K562 (cell line): Measurements from ENCODE around the gene SPON1. TPM values are rescaled to one million over a fixed set of nuclear protein-coding genes. Genes with fewer than 3 reads are reported as not detected.

Experiments
- ARNT ChIP-seq, 2 experiments: fragments of 450-650 bp; IDR thresholded peaks; 2 replicates each; pipeline ENCODE4 v1.6.1; 2016; ENCODE audit warnings: mild to moderate bottlenecking in 1 of 2
- CBX3 ChIP-seq, 2 experiments: IDR thresholded peaks; 1 replicate in 1 of 2; 2 replicates in 1 of 2; pipeline ENCODE4 v1.6.1; 2012; ENCODE audit warnings: inconsistent platforms in 2 of 2, low read length in 2 of 2, borderline replicate concordance in 1 of 2, control low read depth in 1 of 2
- CCNT2 ChIP-seq: IDR thresholded peaks from 2 replicates; pipeline ENCODE4 v1.6.1; 2011; ENCODE audit warnings: borderline replicate concordance, low read depth, mild to moderate bottlenecking, moderate library complexity, mixed read lengths, low read length; ENCODE audit not compliant: insufficient read length; ENCODE audit errors: extremely low read depth
- CTBP1 ChIP-seq: fragments of 450-650 bp; IDR thresholded peaks from 2 replicates; pipeline ENCODE4 v1.6.1; 2016; ENCODE audit warnings: borderline replicate concordance
- FOSL1 ChIP-seq: fragments of 200-800 bp; sonication (Bioruptor generic); conservative IDR thresholded peaks from 2 replicates; pipeline ENCODE4 v1.6.1; 2016; ENCODE audit warnings: missing genetic modification characterization, missing compliant biosample characterization
- GABPB1 ChIP-seq: sonication (generic); formaldehyde crosslinking; IDR thresholded peaks from 2 replicates; pipeline ENCODE4 v1.8.0; 2022; ENCODE audit warnings: mild to moderate bottlenecking, missing genetic modification reagents
- MAFK ChIP-seq: IDR thresholded peaks from 2 replicates; pipeline ENCODE4 v1.6.1; 2011; ENCODE audit warnings: low read length, improper control_type of control experiment
- MEF2D ChIP-seq: conservative IDR thresholded peaks from 2 replicates; pipeline ENCODE4 v1.6.1; 2016; ENCODE audit warnings: low read depth, missing genetic modification characterization, missing compliant biosample characterization
- MTA3 ChIP-seq: fragments of 450-650 bp; formaldehyde crosslinking; IDR thresholded peaks from 2 replicates; pipeline ENCODE4 v1.6.1; 2017; ENCODE audit warnings: mild to moderate bottlenecking, borderline replicate concordance
- SMAD3 ChIP-seq: fragments of 450-650 bp; formaldehyde crosslinking; conservative IDR thresholded peaks from 2 replicates; pipeline ENCODE4 v1.4.0; 2020; ENCODE audit warnings: mild to moderate bottlenecking
- SOX6 ChIP-seq: fragments of 450-650 bp; IDR thresholded peaks from 2 replicates; pipeline ENCODE4 v1.6.1; 2014; ENCODE audit warnings: mild to moderate bottlenecking
- XRCC5 ChIP-seq: fragments of 200-400 bp; formaldehyde crosslinking; IDR thresholded peaks from 2 replicates; pipeline ENCODE4 v1.6.1; 2017; ENCODE audit warnings: low read depth, mild to moderate bottlenecking, low read length
- ZBTB8A ChIP-seq: fragments of 450-650 bp; IDR thresholded peaks from 2 replicates; pipeline ENCODE4 v1.6.1; 2018; ENCODE audit warnings: mild to moderate bottlenecking, moderate library complexity; ENCODE audit not compliant: partially characterized antibody
- ZNF274 ChIP-seq: IDR thresholded peaks from 2 replicates; pipeline ENCODE4 v1.6.1; 2011; ENCODE audit warnings: low read depth, mild to moderate bottlenecking, low read length, moderate library complexity, borderline replicate concordance
- ZNF589 ChIP-seq: fragments of 200-800 bp; sonication (Bioruptor generic); IDR thresholded peaks from 2 replicates; pipeline ENCODE4 v1.6.1; 2016; ENCODE audit warnings: low read depth, missing genetic modification characterization, missing compliant biosample characterization
- polyA plus RNA-seq, 8 experiments: library from polyadenylated mRNA; depleted of rRNA in 4 of 8; stranded (reverse) in 5 of 8; unstranded in 3 of 8; fragments of >200 nt; fragmentation: Nextera tagmentation in 2 of 8; fragmentation: Illumina TruSeq in 1 of 8; extraction: Ambion mirVana in 2 of 8; extraction: Trizol in 1 of 8; gene quantifications; 2 replicates each; pipeline versions ENCODE4 v1.2.1 to v1.2.3, GENCODE V29; 2011 to 2014; ENCODE audit warnings: inconsistent platforms in 1 of 8, missing spikeins in 1 of 8
- total RNA-seq, 7 experiments: library from RNA; depleted of rRNA in 6 of 7; stranded (reverse); fragments of >200 nt in 6 of 7; fragmentation: Illumina TruSeq in 2 of 7; extraction: Trizol in 2 of 7; gene quantifications; 2 replicates each; pipeline versions ENCODE4 v1.2.1 to v1.2.3, GENCODE V29; 2011 to 2021; ENCODE audit warnings: low replicate concordance in 1 of 7
- TF ChIP-seq, protein P1 (sequence below): fragments of 250-450 bp; sonication (Bioruptor Pico); IDR thresholded peaks from 2 replicates; pipeline ENCODE4 v1.6.1; 2021; ENCODE audit warnings: mild to moderate bottlenecking
- TF ChIP-seq, protein P2 (sequence below): fragments of 150-350 bp; IDR thresholded peaks from 2 replicates; pipeline ENCODE4 v1.6.1; 2014; ENCODE audit warnings: low read depth, mild to moderate bottlenecking, low read length, borderline replicate concordance
- TF ChIP-seq, protein P3 (sequence below): fragments of 450-650 bp; formaldehyde crosslinking; IDR thresholded peaks from 2 replicates; pipeline ENCODE4 v1.4.0; 2020; ENCODE audit warnings: mild to moderate bottlenecking, moderate library complexity
- TF ChIP-seq, protein P4 (sequence below), 3 experiments: fragments of 200-800 bp in 1 of 3; fragments of 250-450 bp in 1 of 3; fragments of 450-650 bp in 1 of 3; sonication (Bioruptor Pico) in 1 of 3; sonication (Bioruptor generic) in 1 of 3; formaldehyde crosslinking in 1 of 3; IDR thresholded peaks; 2 replicates each; pipeline versions ENCODE4 v1.6.1 to v1.8.0; 2016 to 2022; ENCODE audit warnings: mild to moderate bottlenecking in 2 of 3, missing genetic modification characterization in 2 of 3, missing compliant biosample characterization in 1 of 3, moderate library complexity in 1 of 3

The SPON1 gene
- total and polyA plus RNA-seq, 9 of the 15 experiments (the other 6 are each of a cell fraction or from before 2014, with no cell fraction given), result 0.04 to 0.06 TPM; not detected in 7

DNA sequence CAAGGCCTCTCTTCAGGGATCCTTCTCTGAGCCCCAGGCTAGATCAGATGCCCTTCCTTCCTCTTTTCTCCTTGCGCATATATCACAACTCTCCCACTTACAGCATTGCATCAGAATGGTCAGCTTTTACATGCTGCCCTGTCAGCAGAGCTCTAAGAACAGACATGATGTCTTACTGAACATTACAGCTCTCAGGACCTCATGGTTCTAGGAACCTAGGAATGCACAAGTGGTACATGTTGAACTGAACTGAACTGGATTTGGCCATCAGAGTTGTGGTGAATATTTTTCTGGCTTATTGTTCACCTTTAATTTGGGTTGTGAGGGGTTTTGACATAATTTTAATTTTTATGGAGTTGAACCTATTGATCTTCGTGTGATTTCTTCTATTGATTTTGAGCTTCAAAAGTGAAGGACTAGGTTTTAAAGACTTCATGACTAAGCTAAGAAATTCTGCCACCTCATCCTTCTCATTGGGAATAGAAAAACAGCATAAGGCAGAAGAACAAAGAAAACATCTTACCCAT lies 37.7 kb upstream of the SPON1 start (continued):
- peak; percentile 29; the same call in 1 of the 2 replicates for TF ChIP-seq CTBP1
- TF ChIP-seq ZNF589 (CRISPR knock-in tag), result peak; percentile 84; the same call in 1 of the 2 replicates
- TF ChIP-seq, protein P1, sequence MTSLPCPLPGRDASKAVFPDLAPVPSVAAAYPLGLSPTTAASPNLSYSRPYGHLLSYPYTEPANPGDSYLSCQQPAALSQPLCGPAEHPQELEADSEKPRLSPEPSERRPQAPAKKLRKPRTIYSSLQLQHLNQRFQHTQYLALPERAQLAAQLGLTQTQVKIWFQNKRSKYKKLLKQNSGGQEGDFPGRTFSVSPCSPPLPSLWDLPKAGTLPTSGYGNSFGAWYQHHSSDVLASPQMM (CRISPR knock-in tag), result no peak
- TF ChIP-seq, protein P2, sequence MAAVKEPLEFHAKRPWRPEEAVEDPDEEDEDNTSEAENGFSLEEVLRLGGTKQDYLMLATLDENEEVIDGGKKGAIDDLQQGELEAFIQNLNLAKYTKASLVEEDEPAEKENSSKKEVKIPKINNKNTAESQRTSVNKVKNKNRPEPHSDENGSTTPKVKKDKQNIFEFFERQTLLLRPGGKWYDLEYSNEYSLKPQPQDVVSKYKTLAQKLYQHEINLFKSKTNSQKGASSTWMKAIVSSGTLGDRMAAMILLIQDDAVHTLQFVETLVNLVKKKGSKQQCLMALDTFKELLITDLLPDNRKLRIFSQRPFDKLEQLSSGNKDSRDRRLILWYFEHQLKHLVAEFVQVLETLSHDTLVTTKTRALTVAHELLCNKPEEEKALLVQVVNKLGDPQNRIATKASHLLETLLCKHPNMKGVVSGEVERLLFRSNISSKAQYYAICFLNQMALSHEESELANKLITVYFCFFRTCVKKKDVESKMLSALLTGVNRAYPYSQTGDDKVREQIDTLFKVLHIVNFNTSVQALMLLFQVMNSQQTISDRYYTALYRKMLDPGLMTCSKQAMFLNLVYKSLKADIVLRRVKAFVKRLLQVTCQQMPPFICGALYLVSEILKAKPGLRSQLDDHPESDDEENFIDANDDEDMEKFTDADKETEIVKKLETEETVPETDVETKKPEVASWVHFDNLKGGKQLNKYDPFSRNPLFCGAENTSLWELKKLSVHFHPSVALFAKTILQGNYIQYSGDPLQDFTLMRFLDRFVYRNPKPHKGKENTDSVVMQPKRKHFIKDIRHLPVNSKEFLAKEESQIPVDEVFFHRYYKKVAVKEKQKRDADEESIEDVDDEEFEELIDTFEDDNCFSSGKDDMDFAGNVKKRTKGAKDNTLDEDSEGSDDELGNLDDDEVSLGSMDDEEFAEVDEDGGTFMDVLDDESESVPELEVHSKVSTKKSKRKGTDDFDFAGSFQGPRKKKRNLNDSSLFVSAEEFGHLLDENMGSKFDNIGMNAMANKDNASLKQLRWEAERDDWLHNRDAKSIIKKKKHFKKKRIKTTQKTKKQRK, result no peak
- 0 out of 2 replicates have a peak, but pooled peaks have one; percentile 67 for TF ChIP-seq SMAD3 (CRISPR knock-in tag)
- TF ChIP-seq, protein P3, sequence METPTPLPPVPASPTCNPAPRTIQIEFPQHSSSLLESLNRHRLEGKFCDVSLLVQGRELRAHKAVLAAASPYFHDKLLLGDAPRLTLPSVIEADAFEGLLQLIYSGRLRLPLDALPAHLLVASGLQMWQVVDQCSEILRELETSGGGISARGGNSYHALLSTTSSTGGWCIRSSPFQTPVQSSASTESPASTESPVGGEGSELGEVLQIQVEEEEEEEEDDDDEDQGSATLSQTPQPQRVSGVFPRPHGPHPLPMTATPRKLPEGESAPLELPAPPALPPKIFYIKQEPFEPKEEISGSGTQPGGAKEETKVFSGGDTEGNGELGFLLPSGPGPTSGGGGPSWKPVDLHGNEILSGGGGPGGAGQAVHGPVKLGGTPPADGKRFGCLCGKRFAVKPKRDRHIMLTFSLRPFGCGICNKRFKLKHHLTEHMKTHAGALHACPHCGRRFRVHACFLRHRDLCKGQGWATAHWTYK (CRISPR knock-in tag), result 0 out of 2 replicates have a peak, but pooled peaks have one; percentile 34
- no peak for TF ChIP-seq CCNT2
- no peak for TF ChIP-seq MTA3
- TF ChIP-seq GABPB1 (CRISPR knock-in tag), result no peak
- TF ChIP-seq FOSL1 (tag), result no peak
- TF ChIP-seq ARNT (IDR thresholded peaks at IDR 0.05), result no peak
- TF ChIP-seq CBX3 (IDR thresholded peaks at IDR 0.05; ENCODE audit: borderline replicate concordance in 1 of 2, low read length in 2 of 2), result no peak
- no peak for TF ChIP-seq SOX6
- no peak for TF ChIP-seq ZNF274
- peak; percentile 21; the same call in 1 of the 2 replicates for TF ChIP-seq MAFK
- no peak for TF ChIP-seq ZBTB8A
- TF ChIP-seq MEF2D (tag), result no peak
- no peak for TF ChIP-seq XRCC5
- TF ChIP-seq, protein P4, sequence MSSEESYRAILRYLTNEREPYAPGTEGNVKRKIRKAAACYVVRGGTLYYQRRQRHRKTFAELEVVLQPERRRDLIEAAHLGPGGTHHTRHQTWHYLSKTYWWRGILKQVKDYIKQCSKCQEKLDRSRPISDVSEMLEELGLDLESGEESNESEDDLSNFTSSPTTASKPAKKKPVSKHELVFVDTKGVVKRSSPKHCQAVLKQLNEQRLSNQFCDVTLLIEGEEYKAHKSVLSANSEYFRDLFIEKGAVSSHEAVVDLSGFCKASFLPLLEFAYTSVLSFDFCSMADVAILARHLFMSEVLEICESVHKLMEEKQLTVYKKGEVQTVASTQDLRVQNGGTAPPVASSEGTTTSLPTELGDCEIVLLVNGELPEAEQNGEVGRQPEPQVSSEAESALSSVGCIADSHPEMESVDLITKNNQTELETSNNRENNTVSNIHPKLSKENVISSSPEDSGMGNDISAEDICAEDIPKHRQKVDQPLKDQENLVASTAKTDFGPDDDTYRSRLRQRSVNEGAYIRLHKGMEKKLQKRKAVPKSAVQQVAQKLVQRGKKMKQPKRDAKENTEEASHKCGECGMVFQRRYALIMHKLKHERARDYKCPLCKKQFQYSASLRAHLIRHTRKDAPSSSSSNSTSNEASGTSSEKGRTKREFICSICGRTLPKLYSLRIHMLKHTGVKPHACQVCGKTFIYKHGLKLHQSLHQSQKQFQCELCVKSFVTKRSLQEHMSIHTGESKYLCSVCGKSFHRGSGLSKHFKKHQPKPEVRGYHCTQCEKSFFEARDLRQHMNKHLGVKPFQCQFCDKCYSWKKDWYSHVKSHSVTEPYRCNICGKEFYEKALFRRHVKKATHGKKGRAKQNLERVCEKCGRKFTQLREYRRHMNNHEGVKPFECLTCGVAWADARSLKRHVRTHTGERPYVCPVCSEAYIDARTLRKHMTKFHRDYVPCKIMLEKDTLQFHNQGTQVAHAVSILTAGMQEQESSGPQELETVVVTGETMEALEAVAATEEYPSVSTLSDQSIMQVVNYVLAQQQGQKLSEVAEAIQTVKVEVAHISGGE (CRISPR knock-in tag; IDR thresholded peaks at IDR 0.05), result no peak
